Fibroblast of lung (primary cell): ENCODE data around the gene SRPK1. TPM values are rescaled to one million over a fixed set of nuclear protein-coding genes. Genes with fewer than 3 reads are reported as not detected.

Experiments
- DNase-seq, 2 donors: peaks; one replicate each; pipeline versions ENCODE4 v3.0.0 to v3.0.0-alpha.2; 2010; ENCODE audit warnings: low read depth in 2 of 2
- H2AFZ ChIP-seq: 2 replicates; pipeline ENCODE4 v1.5.1; 2012; ENCODE audit warnings: low read length, control low read depth, inconsistent platforms
- H3K27ac ChIP-seq: 2 replicates; pipeline ENCODE4 v1.5.1; 2011; ENCODE audit warnings: low read length, control low read depth; ENCODE audit not compliant: insufficient read depth
- H3K27me3 ChIP-seq: 2 replicates; pipeline ENCODE4 v1.5.1; 2011; ENCODE audit warnings: mild to moderate bottlenecking, low read length; ENCODE audit not compliant: control insufficient read depth, insufficient read depth
- H3K36me3 ChIP-seq: 2 replicates; pipeline ENCODE4 v1.5.1; 2011; ENCODE audit warnings: low read length; ENCODE audit not compliant: control insufficient read depth, insufficient read depth
- H3K4me1 ChIP-seq: 2 replicates; pipeline ENCODE4 v1.5.1; 2011; ENCODE audit warnings: low read length; ENCODE audit not compliant: control insufficient read depth, insufficient read depth; ENCODE audit errors: extremely low read depth
- H3K4me2 ChIP-seq: 2 replicates; pipeline ENCODE4 v1.5.1; 2011; ENCODE audit warnings: low read length, control low read depth; ENCODE audit not compliant: insufficient read depth; ENCODE audit errors: extremely low read depth
- H3K4me3 ChIP-seq, 4 experiments: fragments of 200-600 bp in 1 of 4; sonication (generic) in 1 of 4; replicated peaks in 1 of 4; 2 replicates each; pipeline ENCODE4 v1.5.1; 2011 to 2016; ENCODE audit warnings: low read length in 4 of 4, low read depth in 3 of 4, mild to moderate bottlenecking in 3 of 4, control low read depth in 2 of 4, inconsistent platforms in 1 of 4, mixed read lengths in 1 of 4; ENCODE audit not compliant: insufficient read depth in 1 of 4; ENCODE audit errors: control extremely low read depth in 1 of 4
- H3K79me2 ChIP-seq: 2 replicates; pipeline ENCODE4 v1.5.1; 2012; ENCODE audit warnings: mild to moderate bottlenecking, low read length, inconsistent platforms; ENCODE audit not compliant: control insufficient read depth, insufficient read depth
- H3K9ac ChIP-seq: 2 replicates; pipeline ENCODE4 v1.5.1; 2011; ENCODE audit warnings: mild to moderate bottlenecking, low read length, control low read depth; ENCODE audit not compliant: insufficient read depth
- H3K9me3 ChIP-seq: 2 replicates; pipeline ENCODE4 v1.5.1; 2012; ENCODE audit warnings: low read depth, low read length; ENCODE audit not compliant: control insufficient read depth, insufficient read depth
- H4K20me1 ChIP-seq: 2 replicates; pipeline ENCODE4 v1.5.1; 2011; ENCODE audit warnings: low read length; ENCODE audit not compliant: control insufficient read depth, insufficient read depth; ENCODE audit errors: extremely low read depth
- CTCF ChIP-seq, 2 donors: IDR thresholded peaks in 1 of 2; conservative IDR thresholded peaks in 1 of 2; 1 replicate in 1 of 2; 2 replicates in 1 of 2; pipeline ENCODE4 v1.5.1; 2011 to 2012; ENCODE audit warnings: low read length in 2 of 2, control low read depth in 1 of 2, inconsistent platforms in 1 of 2, low read depth in 1 of 2, mild to moderate bottlenecking in 1 of 2
- EZH2 ChIP-seq: IDR thresholded peaks from 2 replicates; pipeline ENCODE4 v1.5.1; 2012; ENCODE audit warnings: low read length, control low read depth, mild to moderate bottlenecking; ENCODE audit errors: missing control alignments
- polyA plus RNA-seq, 2 donors: library from polyadenylated mRNA; depleted of rRNA in 1 of 2; stranded (reverse) in 1 of 2; unstranded in 1 of 2; fragments of >200 nt; gene quantifications; 2 replicates each; pipeline ENCODE4 v1.2.1, GENCODE V29; 2011 to 2012; ENCODE audit warnings: missing spikeins in 1 of 2
- total RNA-seq: library from RNA; depleted of rRNA; stranded (reverse); fragments of >200 nt; gene quantifications from 2 replicates; pipeline ENCODE4 v1.2.1, GENCODE V29; 2014

Gene SRPK1
- total and polyA plus RNA-seq, 2 donors (not counting 1 experiment from before 2014, with no cell fraction given) = 22.2 to 44.8 TPM

GRCh38 chr6:35893246-35893645, 27.7 kb downstream of the SRPK1 start:
- H3K9ac ChIP-seq = no peak overlapping the region
- H3K4me1 ChIP-seq = no peaks in the 10 kb centered on the region
- H3K4me3 ChIP-seq = no peak overlapping the region
- no peaks in the 10 kb centered on the region for H4K20me1 ChIP-seq
- DNase-seq = peak in 1 of 2 donors; percentile 65
- H2AFZ ChIP-seq = no peak overlapping the region
- no peak overlapping the region for H3K4me2 ChIP-seq
- no peaks in the 10 kb centered on the region for H3K27me3 ChIP-seq
- H3K79me2 ChIP-seq = peaks cover 15% of the 10 kb centered on the region
- no peak overlapping the region for H3K27ac ChIP-seq
- TF ChIP-seq EZH2 = no peak
- no peak for TF ChIP-seq CTCF (conservative IDR thresholded peaks at IDR 0.05 in 1 of 2, IDR thresholded peaks at IDR 0.05 in 1 of 2; ENCODE audit: low read depth in 1 of 2, low read length in 2 of 2)
- H3K36me3 ChIP-seq = no peaks in the 10 kb centered on the region
- H3K9me3 ChIP-seq = no peaks in the 10 kb centered on the region

GRCh38 chr6:35892482-35892881, 28.4 kb downstream of the SRPK1 start:
- DNase-seq = no peak
- Histone ChIP-seq H4K20me1 (no peaks in the 10 kb centered on the region), H3K4me3 (no peak overlapping the region), H3K9me3 (no peaks in the 10 kb centered on the region), H3K4me1 (no peaks in the 10 kb centered on the region), H3K79me2 (peaks cover 11% of the 10 kb centered on the region), H3K9ac (no peak overlapping the region), H2AFZ (no peak overlapping the region), H3K4me2 (no peak overlapping the region), H3K36me3 (no peaks in the 10 kb centered on the region), H3K27ac (no peak overlapping the region), H3K27me3 (no peaks in the 10 kb centered on the region)
- TF ChIP-seq EZH2 (no peak), CTCF (conservative IDR thresholded peaks at IDR 0.05 in 1 of 2, IDR thresholded peaks at IDR 0.05 in 1 of 2; ENCODE audit: low read depth in 1 of 2, low read length in 2 of 2) (no peak)

- H3K27ac ChIP-seq = no peak overlapping the region
- H3K4me1 ChIP-seq = no peaks in the 10 kb centered on the region
- no peaks in the 10 kb centered on the region for H3K9me3 ChIP-seq
- no peak overlapping the region for H3K9ac ChIP-seq
- no peak for DNase-seq
- H3K36me3 ChIP-seq = no peaks in the 10 kb centered on the region
- H2AFZ ChIP-seq = no peak overlapping the region
- H3K79me2 ChIP-seq = no peaks in the 10 kb centered on the region
- H3K27me3 ChIP-seq = no peaks in the 10 kb centered on the region
- no peak overlapping the region for H3K4me2 ChIP-seq
- H3K4me3 ChIP-seq = no peak overlapping the region
- TF ChIP-seq EZH2 (no peak), CTCF (conservative IDR thresholded peaks at IDR 0.05 in 1 of 2, IDR thresholded peaks at IDR 0.05 in 1 of 2; ENCODE audit: low read depth in 1 of 2, low read length in 2 of 2) (no peak)
- no peaks in the 10 kb centered on the region for H4K20me1 ChIP-seq
Observed at GRCh38 chr6:35879151-35879550, 41.7 kb downstream of the SRPK1 start.
